ENCODE results near the gene ZBTB40.

DNA sequence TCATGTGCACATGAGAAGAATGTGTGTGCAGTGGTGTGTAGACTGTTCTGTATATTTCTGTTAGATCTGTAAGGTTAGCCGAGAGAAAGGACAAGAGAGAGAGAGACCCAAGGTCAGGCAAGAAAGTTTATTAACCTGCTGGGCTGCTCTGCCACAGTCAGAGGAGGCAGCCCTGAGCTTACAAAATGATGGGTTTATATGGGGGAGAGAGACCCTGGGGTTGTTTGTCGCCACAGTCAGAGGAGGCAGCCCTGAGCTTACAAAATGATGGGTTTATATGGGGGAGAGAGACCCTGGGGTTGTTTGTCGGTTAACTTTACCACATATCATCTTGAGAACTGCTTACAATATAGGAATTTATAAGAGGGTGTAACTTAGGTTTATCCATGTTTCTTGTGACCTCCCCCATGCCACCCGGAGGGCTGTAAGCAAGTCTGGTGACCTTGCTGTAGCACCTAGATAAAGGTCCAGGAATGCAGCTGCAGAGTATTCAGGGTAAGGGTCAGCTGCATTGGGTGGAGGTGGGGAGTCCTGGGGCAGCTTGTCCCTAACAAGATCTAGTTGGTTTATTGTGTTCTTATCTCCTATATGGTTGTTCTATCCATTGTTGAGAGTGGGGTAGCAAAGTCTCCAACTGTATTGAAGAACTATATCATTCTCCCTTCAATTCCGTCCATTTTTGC lies 9.3 kb upstream of the ZBTB40 start:
- TF ChIP-seq, protein P1, sequence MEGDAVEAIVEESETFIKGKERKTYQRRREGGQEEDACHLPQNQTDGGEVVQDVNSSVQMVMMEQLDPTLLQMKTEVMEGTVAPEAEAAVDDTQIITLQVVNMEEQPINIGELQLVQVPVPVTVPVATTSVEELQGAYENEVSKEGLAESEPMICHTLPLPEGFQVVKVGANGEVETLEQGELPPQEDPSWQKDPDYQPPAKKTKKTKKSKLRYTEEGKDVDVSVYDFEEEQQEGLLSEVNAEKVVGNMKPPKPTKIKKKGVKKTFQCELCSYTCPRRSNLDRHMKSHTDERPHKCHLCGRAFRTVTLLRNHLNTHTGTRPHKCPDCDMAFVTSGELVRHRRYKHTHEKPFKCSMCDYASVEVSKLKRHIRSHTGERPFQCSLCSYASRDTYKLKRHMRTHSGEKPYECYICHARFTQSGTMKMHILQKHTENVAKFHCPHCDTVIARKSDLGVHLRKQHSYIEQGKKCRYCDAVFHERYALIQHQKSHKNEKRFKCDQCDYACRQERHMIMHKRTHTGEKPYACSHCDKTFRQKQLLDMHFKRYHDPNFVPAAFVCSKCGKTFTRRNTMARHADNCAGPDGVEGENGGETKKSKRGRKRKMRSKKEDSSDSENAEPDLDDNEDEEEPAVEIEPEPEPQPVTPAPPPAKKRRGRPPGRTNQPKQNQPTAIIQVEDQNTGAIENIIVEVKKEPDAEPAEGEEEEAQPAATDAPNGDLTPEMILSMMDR (IDR thresholded peaks at IDR 0.05), result no peak
- TF ChIP-seq POLR2A (IDR thresholded peaks at IDR 0.05; ENCODE audit: low read depth) (no peak), EP300 (IDR thresholded peaks at IDR 0.05) (no peak)

Data from esophagus muscularis mucosa (tissue), 4 donors.